GM12872 (cell line): ENCODE measurements around the gene INSIG2.

Experiments
- CTCF ChIP-seq: IDR thresholded peaks from 3 replicates; pipeline ENCODE4 v1.5.1; 2011; ENCODE audit warnings: low read depth, mild to moderate bottlenecking, low read length, moderate library complexity; ENCODE audit not compliant: insufficient read depth

The INSIG2 gene

GRCh38 chr2:118151831-118152230 is 63.6 kb downstream of the INSIG2 start:
- no peak for TF ChIP-seq CTCF

- no peak for TF ChIP-seq CTCF
These were observed 65.2 kb downstream of the INSIG2 start for GRCh38 chr2:118153433-118153832.

- TF ChIP-seq CTCF, result no peak
These were observed 65.9 kb downstream of the INSIG2 start for GRCh38 chr2:118154176-118154575.
